Prostate gland (tissue), 2 donors: ENCODE measurements around the gene PODXL.

Experiments used
- CTCF ChIP-seq, 4 experiments: fragments of 200-600 bp in 2 of 4; fragments of 450-650 bp in 2 of 4; sonication (generic) in 2 of 4; IDR thresholded peaks; 1 replicate in 3 of 4; 2 replicates in 1 of 4; pipeline ENCODE4 v1.5.1; 2016 to 2019; ENCODE audit warnings: antibody characterized with exemption in 4 of 4, mild to moderate bottlenecking in 2 of 4, moderate library complexity in 2 of 4
- POLR2A ChIP-seq: fragments of 450-650 bp; IDR thresholded peaks from one replicate; pipeline ENCODE4 v1.6.1; 2016; ENCODE audit warnings: antibody characterized with exemption, mild to moderate bottlenecking

- TF ChIP-seq CTCF (IDR thresholded peaks at IDR 0.05), result no peak
- TF ChIP-seq POLR2A, result no peak
These were observed 26.3 kb downstream of the PODXL start for GRCh38 chr7:131530137-131530536.
